ENCODE results near the gene NECAP2.
"Not testable (repeated sequence)": the region's sequence is repeated elsewhere in the genome, so short reads cannot be mapped to it uniquely, and the experiment has no call there.

Gene NECAP2

DNA sequence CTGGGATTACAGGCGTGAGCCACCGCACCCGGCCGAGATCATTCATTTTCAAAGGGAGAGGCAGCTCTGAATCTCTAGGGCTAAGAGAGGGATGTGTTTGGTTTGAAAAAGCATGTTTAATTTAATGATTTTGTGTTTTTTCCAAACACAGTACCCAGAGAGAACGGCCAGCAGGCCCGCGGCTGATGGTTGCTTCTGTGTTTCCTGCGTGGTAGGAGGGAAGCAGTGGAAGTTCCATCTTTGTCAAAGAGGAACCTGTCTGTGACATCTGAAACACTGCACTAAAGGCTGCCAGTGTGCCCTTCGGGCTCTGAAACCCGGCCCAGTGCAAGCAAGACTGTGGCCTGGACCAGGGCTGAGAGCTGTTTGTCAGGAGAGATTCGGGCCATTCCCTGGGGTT lies 59.9 kb downstream of the NECAP2 start:
- not testable (repeated sequence) for DNase-seq

DNA sequence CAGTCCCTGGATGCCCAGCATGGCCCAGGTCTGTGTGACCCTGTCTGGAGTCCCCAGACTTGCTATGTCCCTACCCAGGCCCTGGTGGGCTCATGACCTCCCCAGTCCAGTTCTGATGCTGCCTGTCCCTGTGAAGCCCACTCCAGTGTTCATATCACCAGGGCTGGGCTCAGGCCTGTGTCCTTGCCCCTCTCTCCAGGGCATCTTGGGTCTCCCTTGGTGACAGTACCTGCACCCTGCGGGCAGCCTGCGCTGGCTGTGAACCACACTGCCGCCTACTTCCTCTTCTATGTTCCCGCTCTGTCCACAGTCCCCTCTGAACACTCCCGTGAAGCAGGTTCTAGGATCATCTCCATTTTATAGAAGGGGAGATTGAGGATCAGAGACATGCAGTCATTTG lies 60.5 kb downstream of the NECAP2 start:
- not testable (repeated sequence) for DNase-seq

DNA sequence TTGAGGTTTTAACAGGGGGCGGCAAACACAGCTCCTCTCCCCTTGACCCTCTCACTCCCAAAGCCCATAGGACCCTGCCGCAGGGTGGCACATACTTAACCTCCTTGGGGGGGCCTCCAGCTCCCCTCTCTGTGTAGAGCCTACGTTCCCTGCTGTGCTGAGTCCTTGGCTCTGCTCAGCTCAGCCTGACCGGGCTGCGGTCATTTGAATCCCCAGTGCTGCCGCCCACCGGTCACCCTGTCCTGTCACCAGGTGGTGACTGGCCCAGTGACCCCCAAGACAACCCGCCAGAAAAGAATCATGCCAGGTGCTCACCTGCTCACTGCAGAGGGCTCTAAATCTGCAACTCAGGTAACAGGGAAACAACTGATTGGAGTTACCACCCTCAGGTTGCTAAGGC lies 60.9 kb downstream of the NECAP2 start:
- not testable (repeated sequence) for DNase-seq

DNA sequence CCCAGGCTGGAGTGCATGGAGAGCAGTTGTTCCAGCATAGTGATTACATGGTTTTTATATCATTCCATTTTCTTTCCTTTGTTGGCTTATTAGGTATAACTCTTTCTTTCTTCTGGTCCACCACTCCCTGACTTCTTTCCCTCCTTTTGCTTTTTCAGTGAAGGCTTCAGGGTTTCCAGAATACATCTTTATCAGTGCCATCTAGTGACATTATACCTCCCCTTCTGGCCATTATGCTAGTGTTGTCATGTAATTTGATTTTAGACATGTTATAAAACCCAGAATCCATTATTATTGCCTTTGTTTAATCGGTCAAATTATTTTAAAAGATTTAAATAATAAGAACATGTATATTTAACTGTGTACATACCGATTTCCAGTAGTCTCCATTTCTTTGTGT lies 63.0 kb downstream of the NECAP2 start:
- DNase-seq, result no peak

DNA sequence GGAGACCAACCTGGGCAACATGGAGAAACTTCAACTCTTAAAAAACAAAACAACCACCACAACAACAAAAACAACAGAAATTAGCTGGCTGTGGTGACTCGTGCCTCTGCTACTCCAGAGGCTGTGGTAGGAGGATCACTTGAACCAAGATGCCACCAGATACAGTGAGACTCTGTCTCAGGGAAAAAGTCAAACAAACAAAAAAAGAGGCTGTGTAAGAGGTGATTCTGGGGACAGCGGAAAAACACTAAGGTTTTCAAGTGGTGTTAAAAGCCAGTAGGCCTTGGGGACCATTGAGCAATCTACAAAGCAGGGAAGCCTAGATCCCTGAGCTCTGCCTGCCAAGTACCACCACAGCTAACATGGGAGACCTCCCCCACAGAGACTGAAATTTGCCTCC lies 65.3 kb downstream of the NECAP2 start:
- DNase-seq, result not testable (repeated sequence)

DNA sequence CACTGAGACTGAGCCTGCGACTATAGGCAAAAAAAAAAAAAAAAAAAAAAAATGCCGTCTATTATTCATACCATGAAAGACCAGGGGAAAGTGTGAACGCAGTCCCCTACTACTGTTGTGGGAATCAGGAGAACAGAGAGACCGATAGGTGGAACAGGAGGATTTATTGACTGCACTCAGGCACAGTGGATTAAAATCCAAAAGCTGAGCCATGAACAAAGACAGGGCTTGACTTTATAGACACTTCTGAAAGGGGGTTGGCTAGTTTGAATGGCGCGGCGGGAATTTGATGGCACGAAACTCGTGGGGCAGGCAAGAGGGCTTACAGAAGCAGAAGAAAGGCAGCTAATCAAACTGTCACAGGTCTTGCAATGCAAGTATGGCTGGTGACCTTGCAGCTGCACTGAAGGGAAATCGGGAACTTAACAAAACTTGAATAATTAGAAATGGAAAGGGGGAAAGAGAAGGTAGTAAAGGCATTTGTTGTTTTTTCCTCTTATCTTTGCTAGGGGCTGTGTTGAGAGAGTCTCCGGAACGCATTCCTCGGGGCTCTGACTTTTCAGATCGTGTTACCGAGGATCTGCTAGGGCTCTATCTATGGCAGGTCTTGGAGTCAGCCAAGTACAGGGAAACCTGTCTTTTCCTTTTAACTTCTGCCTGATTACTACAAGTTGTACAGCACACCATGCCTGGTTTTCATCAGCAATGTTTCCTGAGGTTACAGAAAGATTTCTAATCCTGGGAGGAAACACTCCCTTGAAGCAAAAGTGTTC lies 66.0 kb downstream of the NECAP2 start:
- DNase-seq, result not testable (repeated sequence)

DNA sequence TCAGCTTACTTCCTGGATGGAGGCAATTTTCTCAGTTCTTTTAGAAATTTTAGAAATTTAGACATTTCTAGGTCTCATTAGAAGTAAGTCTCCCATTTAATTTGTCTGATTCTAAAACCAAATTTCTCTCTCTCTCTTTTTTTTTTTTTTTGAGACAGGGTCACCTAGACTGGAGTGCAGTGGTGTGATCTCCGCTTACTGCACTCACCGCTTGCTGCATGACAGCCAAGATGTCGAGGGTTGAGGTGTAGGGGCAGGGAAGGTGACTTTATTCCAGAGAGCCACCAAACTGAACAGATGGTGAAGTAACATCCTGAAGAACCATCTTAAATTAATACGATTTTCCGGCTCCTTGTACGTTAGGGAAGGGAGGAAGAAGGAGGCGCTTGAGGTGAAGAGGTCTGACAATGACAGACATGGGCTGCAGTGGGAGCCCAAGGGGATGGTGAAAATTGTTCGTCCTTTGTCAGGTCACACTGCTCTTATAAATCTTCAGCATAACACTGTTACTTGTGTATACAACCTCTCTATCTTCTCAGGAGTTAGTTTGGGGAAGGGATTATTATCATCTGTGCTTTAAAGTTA lies 68.4 kb downstream of the NECAP2 start:
- DNase-seq, result not testable (repeated sequence)
